HCT116 (cell line): ENCODE measurements around the gene SLX9. TPM values are rescaled to one million over a fixed set of nuclear protein-coding genes. Genes with fewer than 3 reads are reported as not detected.

Experiments used
- ATAC-seq: fragments of 200-7000 bp; cut with Tn5 transposase; 2 replicates; pipeline ENCODE4 v1.9.1; 2020; ENCODE audit warnings: mild to moderate bottlenecking, moderate library complexity
- BruUV-seq: library from RNA; stranded (reverse); fragments of 400-500 nt; replicated peaks from 2 replicates; lab custom pipeline; 2021; lab: Mats Ljungman, UMichigan
- CTCF ChIA-PET: fragments of 300-600 bp; sonication (Branson Sonifier 250); formaldehyde crosslinking; loops from one replicate; lab custom pipeline; 2021; ENCODE audit warnings: antibody characterized with exemption; lab: Charles Lee
- POLR2A ChIA-PET: fragments of 300-600, 350-600 bp; sonication (Branson Sonifier 250); formaldehyde crosslinking; loops from one replicate; lab custom pipeline; 2021; ENCODE audit warnings: antibody characterized with exemption; lab: Charles Lee
- RAD21 ChIA-PET, 2 experiments: fragments of 300-600 bp; sonication (Branson Sonifier 250); formaldehyde crosslinking; loops; one replicate each; lab custom pipeline; 2023; ENCODE audit warnings: low total read pairs in 2 of 2; ENCODE audit not compliant: uncharacterized antibody in 2 of 2, unreplicated experiment in 2 of 2, low non-redundant PET in 1 of 2; lab: Charles Lee
- DNase-seq: peaks from one replicate; pipeline ENCODE4 v3.0.0-alpha.2; 2010; ENCODE audit warnings: low read depth, low spot score
- H2AFZ ChIP-seq: fragments of 200-600 bp; shearing (Covaris generic), sonication (generic); 2 replicates; pipeline ENCODE4 v1.6.1; 2017; ENCODE audit warnings: low read depth, mixed run types, mixed read lengths, antibody characterized with exemption, low read length; ENCODE audit not compliant: poor library complexity, severe bottlenecking
- H3K27ac ChIP-seq: 2 replicates; pipeline ENCODE4 v1.5.1; 2012; ENCODE audit warnings: low read depth, low read length
- H3K27me3 ChIP-seq: fragments of 200-600 bp; sonication (generic); 2 replicates; pipeline ENCODE4 v1.6.1; 2016; ENCODE audit warnings: mixed run types, low read length, mixed read lengths; ENCODE audit not compliant: insufficient read depth
- H3K36me3 ChIP-seq, 2 experiments: fragments of 200-500 bp in 1 of 2; fragments of 200-600 bp in 1 of 2; sonication (Bioruptor generic) in 1 of 2; sonication (generic) in 1 of 2; 2 replicates each; pipeline versions ENCODE4 v1.5.1 to v1.6.1; 2014 to 2016; ENCODE audit warnings: low read length in 2 of 2, inconsistent platforms in 1 of 2, mixed read lengths in 1 of 2, mixed run types in 1 of 2; ENCODE audit not compliant: insufficient read depth in 2 of 2, control insufficient read depth in 1 of 2
- H3K4me1 ChIP-seq, 2 experiments: fragments of 200-600 bp in 1 of 2; sonication (generic) in 1 of 2; 2 replicates each; pipeline versions ENCODE4 v1.5.1 to v1.6.1; 2012 to 2017; ENCODE audit warnings: low read length in 2 of 2, inconsistent platforms in 1 of 2, mild to moderate bottlenecking in 1 of 2, mixed read lengths in 1 of 2, mixed run types in 1 of 2, moderate library complexity in 1 of 2; ENCODE audit not compliant: insufficient read depth in 2 of 2, control insufficient read depth in 1 of 2
- H3K4me2 ChIP-seq: fragments of 200-600 bp; sonication (generic); 2 replicates; pipeline ENCODE4 v1.6.1; 2017; ENCODE audit warnings: mixed run types, low read length, mixed read lengths
- H3K4me3 ChIP-seq, 2 experiments: fragments of 200-600 bp in 1 of 2; sonication (generic) in 1 of 2; replicated peaks in 1 of 2; 2 replicates each; pipeline ENCODE4 v1.5.1; 2011 to 2016; ENCODE audit warnings: low read length in 2 of 2, control low read depth in 1 of 2, low read depth in 1 of 2, mild to moderate bottlenecking in 1 of 2, mixed read lengths in 1 of 2, mixed run types in 1 of 2
- H3K79me2 ChIP-seq: fragments of 200-600 bp; sonication (generic); 2 replicates; pipeline ENCODE4 v1.6.1; 2017; ENCODE audit warnings: mild to moderate bottlenecking, mixed run types, low read length, moderate library complexity, mixed read lengths; ENCODE audit not compliant: insufficient read depth
- H3K9ac ChIP-seq: fragments of 200-600 bp; sonication (generic); 2 replicates; pipeline ENCODE4 v1.6.1; 2016; ENCODE audit warnings: low read length, mixed read lengths
- H3K9me2 ChIP-seq: fragments of 200-600 bp; sonication (generic), shearing (Covaris generic); 2 replicates; pipeline ENCODE4 v1.6.1; 2017; ENCODE audit warnings: mixed run types, mild to moderate bottlenecking, moderate library complexity; ENCODE audit not compliant: insufficient read depth
- H3K9me3 ChIP-seq, 2 experiments: fragments of 200-500 bp in 1 of 2; fragments of 200-600 bp in 1 of 2; sonication (Bioruptor generic) in 1 of 2; sonication (generic) in 1 of 2; 2 replicates each; pipeline ENCODE4 v1.6.1; 2014 to 2017; ENCODE audit warnings: low read length in 2 of 2, mixed read lengths in 2 of 2, inconsistent platforms in 1 of 2, low read depth in 1 of 2, mild to moderate bottlenecking in 1 of 2, mixed run types in 1 of 2, moderate library complexity in 1 of 2; ENCODE audit not compliant: control insufficient read depth in 1 of 2, insufficient read depth in 1 of 2
- H4K20me1 ChIP-seq: fragments of 200-600 bp; sonication (generic), shearing (Covaris generic); 2 replicates; pipeline ENCODE4 v1.6.1; 2017; ENCODE audit warnings: mixed run types, mild to moderate bottlenecking, moderate library complexity; ENCODE audit not compliant: insufficient read depth
- CBX3 ChIP-seq: IDR thresholded peaks from 2 replicates; pipeline ENCODE4 v1.6.1; 2012; ENCODE audit warnings: low read depth
- EGR1 ChIP-seq: IDR thresholded peaks from 2 replicates; pipeline ENCODE4 v1.6.1; 2012; ENCODE audit warnings: low read depth
- ELF1 ChIP-seq: IDR thresholded peaks from 2 replicates; pipeline ENCODE4 v1.6.1; 2012; ENCODE audit warnings: low read depth, borderline replicate concordance
- EZH2phosphoT487 ChIP-seq: fragments of 200-600 bp; IDR thresholded peaks from 2 replicates; pipeline ENCODE4 v1.6.1; 2018; ENCODE audit warnings: antibody characterized with exemption, borderline replicate concordance
- JUND ChIP-seq: IDR thresholded peaks from 2 replicates; pipeline ENCODE4 v1.6.1; 2012
- POLR2A ChIP-seq: IDR thresholded peaks from 2 replicates; pipeline ENCODE4 v1.7.0; 2011; ENCODE audit warnings: borderline replicate concordance; ENCODE audit not compliant: insufficient read depth, insufficient read length; ENCODE audit errors: extremely low read depth
- POLR2AphosphoS5 ChIP-seq: IDR thresholded peaks from 2 replicates; pipeline ENCODE4 v1.6.1; 2011; ENCODE audit warnings: mild to moderate bottlenecking, low read depth, low read length, moderate library complexity
- RAD21 ChIP-seq: IDR thresholded peaks from 2 replicates; pipeline ENCODE4 v1.6.1; 2012; ENCODE audit warnings: low read depth, mild to moderate bottlenecking
- SIN3A ChIP-seq: IDR thresholded peaks from 2 replicates; pipeline ENCODE4 v1.6.1; 2012; ENCODE audit warnings: low read depth
- SP1 ChIP-seq: IDR thresholded peaks from 2 replicates; pipeline ENCODE4 v1.6.1; 2012; ENCODE audit warnings: low read depth
- SRF ChIP-seq: IDR thresholded peaks from 2 replicates; pipeline ENCODE4 v1.6.1; 2012; ENCODE audit warnings: low read depth
- TCF7L2 ChIP-seq: IDR thresholded peaks from 2 replicates; pipeline ENCODE4 v1.7.0; 2011; ENCODE audit warnings: borderline replicate concordance, inconsistent platforms; ENCODE audit not compliant: insufficient read depth, insufficient read length; ENCODE audit errors: extremely low read depth
- ZFX ChIP-seq: fragments of 450-650 bp; IDR thresholded peaks from 2 replicates; pipeline ENCODE4 v1.6.1; 2017
- ZNF274 ChIP-seq: fragments of 200-500 bp; sonication (Bioruptor generic); IDR thresholded peaks from 2 replicates; pipeline ENCODE4 v1.6.1; 2014; ENCODE audit warnings: mild to moderate bottlenecking, low read depth, low read length, inconsistent platforms
- intact Hi-C: fragments of 100-400 bp; cut with micrococcal nuclease; formaldehyde crosslinking; loops from 2 replicates; pipeline ENCODE4 v1.10.0; 2022
- total RNA-seq: library from RNA; stranded (reverse); gene quantifications from one replicate; pipeline ENCODE4 v1.2.1, GENCODE V29; 2021; ENCODE audit not compliant: unreplicated experiment
- TF ChIP-seq, protein P1 (sequence below): IDR thresholded peaks from 2 replicates; pipeline ENCODE4 v1.6.1; 2012
- TF ChIP-seq, protein P2 (sequence below), 3 experiments: fragments of 200-600 bp in 1 of 3; sonication (generic) in 1 of 3; IDR thresholded peaks in 2 of 3; conservative IDR thresholded peaks in 1 of 3; 2 replicates each; pipeline ENCODE4 v1.5.1; 2012 to 2017; ENCODE audit warnings: low read depth in 2 of 3, low read length in 2 of 3, antibody characterized with exemption in 1 of 3, borderline replicate concordance in 1 of 3, control low read depth in 1 of 3, mild to moderate bottlenecking in 1 of 3, mixed read lengths in 1 of 3, mixed run types in 1 of 3, moderate library complexity in 1 of 3; ENCODE audit not compliant: insufficient read depth in 1 of 3
- TF ChIP-seq, protein P3 (sequence below): IDR thresholded peaks from 2 replicates; pipeline ENCODE4 v1.6.1; 2012

Gene SLX9
- total RNA-seq, 1 experiment from 2014 or later: 61.9 TPM

DNA sequence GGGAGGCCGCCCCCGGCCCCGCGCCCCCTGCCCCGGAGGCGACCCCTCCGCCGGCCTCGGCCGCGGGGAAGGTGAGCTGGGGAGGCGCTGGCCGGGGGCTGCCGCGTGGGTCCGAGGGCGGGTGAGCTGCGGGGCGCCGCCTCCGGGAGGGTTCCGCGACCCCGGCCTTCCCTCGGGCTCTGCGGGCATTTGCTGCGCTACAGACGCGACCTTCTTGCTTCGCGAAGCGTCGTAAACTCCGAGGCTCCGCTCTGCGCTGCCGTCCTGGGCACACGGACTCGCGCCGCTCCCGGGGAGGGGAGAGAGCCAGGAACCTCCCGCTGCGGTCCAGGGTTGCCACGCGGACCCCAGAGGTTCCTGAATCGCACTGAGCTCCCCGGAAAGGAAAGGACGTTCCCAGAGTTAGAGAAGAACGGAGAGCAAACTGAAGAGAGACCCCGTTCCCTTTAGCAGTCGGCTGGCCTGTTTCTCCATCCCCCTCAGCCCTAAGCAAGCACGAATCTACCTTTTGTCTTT, 345 bp downstream of the SLX9 start:
- no peaks in the 10 kb centered on the region for H3K9me3 ChIP-seq
- ChIA-PET POLR2A (interaction anchor here (1.2 to 1.5 kb wide), 2 partner anchors 11 to 12 kb away, joined by 3 read pairs; no protein-coding TSS in a partner anchor), RAD21 (no interaction called here), CTCF (no interaction called here)
- ATAC-seq: peak; percentile 52
- peaks cover 52% of the 10 kb centered on the region for H3K79me2 ChIP-seq
- H3K4me3 ChIP-seq: peak overlapping the region; percentile 62 to 93
- no peaks in the 10 kb centered on the region for H3K9me2 ChIP-seq
- no peak for DNase-seq
- peak overlapping the region; percentile 94 for H3K9ac ChIP-seq
- peaks cover 11 to 23% of the 10 kb centered on the region in 2 experiments for H3K4me1 ChIP-seq
- no peak overlapping the region for H2AFZ ChIP-seq
- intact Hi-C loops: no loop called here
- H3K36me3 ChIP-seq: peaks cover 11 to 18% of the 10 kb centered on the region in 2 experiments
- peak overlapping the region; percentile 66 for H3K27ac ChIP-seq
- H3K4me2 ChIP-seq: peak overlapping the region; percentile 82
- 0 out of 2 replicates have a peak, but pooled peaks cover 5% of the 10 kb centered on the region for H4K20me1 ChIP-seq
- BruUV-seq: no TSS peak
- TF ChIP-seq RAD21 (no peak), ZFX (peak; percentile 61; the same call in 1 of the 2 replicates)
- H3K27me3 ChIP-seq: no peaks in the 10 kb centered on the region

DNA sequence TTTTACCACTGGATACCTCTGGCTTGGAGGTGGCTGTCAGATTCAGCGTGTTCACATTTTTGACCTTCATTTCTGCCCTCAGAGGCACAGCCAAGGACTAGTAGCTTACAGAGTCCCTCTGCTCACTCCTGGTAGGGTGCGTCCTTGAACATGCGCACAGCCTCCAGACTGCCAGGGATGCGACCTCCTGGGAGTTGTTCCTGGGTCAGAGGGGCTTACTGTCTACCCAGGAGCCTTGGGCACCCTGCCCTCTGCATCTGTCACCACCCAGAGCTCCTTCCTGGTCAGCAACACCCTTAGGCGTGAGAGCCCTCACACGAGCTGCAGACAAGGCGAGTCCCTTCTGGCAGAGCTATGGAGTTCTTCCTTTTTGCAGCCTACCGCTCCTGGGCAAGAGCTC, 1.7 kb downstream of the SLX9 start:
- no peak for ATAC-seq
- TF ChIP-seq TCF7L2: no peak
- TF ChIP-seq ELF1: no peak
- no peak for TF ChIP-seq EZH2phosphoT487
- no peak for TF ChIP-seq ZFX
- TF ChIP-seq POLR2A: no peak
- TF ChIP-seq POLR2AphosphoS5: no peak
- TF ChIP-seq, protein P1, sequence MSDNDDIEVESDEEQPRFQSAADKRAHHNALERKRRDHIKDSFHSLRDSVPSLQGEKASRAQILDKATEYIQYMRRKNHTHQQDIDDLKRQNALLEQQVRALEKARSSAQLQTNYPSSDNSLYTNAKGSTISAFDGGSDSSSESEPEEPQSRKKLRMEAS: no peak
- no peak for TF ChIP-seq CBX3
- TF ChIP-seq EGR1: no peak
- TF ChIP-seq, protein P2, sequence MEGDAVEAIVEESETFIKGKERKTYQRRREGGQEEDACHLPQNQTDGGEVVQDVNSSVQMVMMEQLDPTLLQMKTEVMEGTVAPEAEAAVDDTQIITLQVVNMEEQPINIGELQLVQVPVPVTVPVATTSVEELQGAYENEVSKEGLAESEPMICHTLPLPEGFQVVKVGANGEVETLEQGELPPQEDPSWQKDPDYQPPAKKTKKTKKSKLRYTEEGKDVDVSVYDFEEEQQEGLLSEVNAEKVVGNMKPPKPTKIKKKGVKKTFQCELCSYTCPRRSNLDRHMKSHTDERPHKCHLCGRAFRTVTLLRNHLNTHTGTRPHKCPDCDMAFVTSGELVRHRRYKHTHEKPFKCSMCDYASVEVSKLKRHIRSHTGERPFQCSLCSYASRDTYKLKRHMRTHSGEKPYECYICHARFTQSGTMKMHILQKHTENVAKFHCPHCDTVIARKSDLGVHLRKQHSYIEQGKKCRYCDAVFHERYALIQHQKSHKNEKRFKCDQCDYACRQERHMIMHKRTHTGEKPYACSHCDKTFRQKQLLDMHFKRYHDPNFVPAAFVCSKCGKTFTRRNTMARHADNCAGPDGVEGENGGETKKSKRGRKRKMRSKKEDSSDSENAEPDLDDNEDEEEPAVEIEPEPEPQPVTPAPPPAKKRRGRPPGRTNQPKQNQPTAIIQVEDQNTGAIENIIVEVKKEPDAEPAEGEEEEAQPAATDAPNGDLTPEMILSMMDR (IDR thresholded peaks at IDR 0.05 in 2 of 3, conservative IDR thresholded peaks at IDR 0.05 in 1 of 3; ENCODE audit: borderline replicate concordance in 1 of 3, insufficient read depth in 1 of 3, low read depth in 2 of 3, low read length in 2 of 3): no peak
- TF ChIP-seq SP1: no peak
- TF ChIP-seq JUND: no peak
- no peak for TF ChIP-seq SRF
- no peak for TF ChIP-seq ZNF274
- no peak for TF ChIP-seq SIN3A
- TF ChIP-seq, protein P3, sequence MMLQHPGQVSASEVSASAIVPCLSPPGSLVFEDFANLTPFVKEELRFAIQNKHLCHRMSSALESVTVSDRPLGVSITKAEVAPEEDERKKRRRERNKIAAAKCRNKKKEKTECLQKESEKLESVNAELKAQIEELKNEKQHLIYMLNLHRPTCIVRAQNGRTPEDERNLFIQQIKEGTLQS: no peak

More for the DNA sequence above, 1.7 kb downstream of the SLX9 start:
- RAD21 ChIA-PET: no interaction called here
- no peak overlapping the region for H3K27ac ChIP-seq
- H3K79me2 ChIP-seq: peaks cover 66% of the 10 kb centered on the region
- H3K9me2 ChIP-seq: no peaks in the 10 kb centered on the region
- 0 out of 2 replicates have a peak, but pooled peaks cover 5% of the 10 kb centered on the region for H4K20me1 ChIP-seq
- H2AFZ ChIP-seq: no peak overlapping the region
- POLR2A ChIA-PET: interaction anchor here (1.5 kb wide), 1 partner anchor 13 kb away, joined by 3 read pairs; no protein-coding TSS in a partner anchor
- H3K9ac ChIP-seq: peak overlapping the region; percentile 94; the same call in 1 of the 2 replicates
- intact Hi-C loops: no loop called here
- CTCF ChIA-PET: interaction anchor here (0.6 to 0.8 kb wide), 2 partner anchors 187 to 197 kb away, joined by 3 read pairs; no protein-coding TSS in a partner anchor
- H3K27me3 ChIP-seq: no peaks in the 10 kb centered on the region
- H3K4me1 ChIP-seq: peaks cover 11 to 23% of the 10 kb centered on the region in 2 experiments
- peak overlapping the region; percentile 62 to 93 for H3K4me3 ChIP-seq
- H3K36me3 ChIP-seq: peaks cover 11 to 22% of the 10 kb centered on the region in 2 experiments
- peak overlapping the region; percentile 82 for H3K4me2 ChIP-seq
- no TSS peak for BruUV-seq
- no peak for DNase-seq
- H3K9me3 ChIP-seq: no peaks in the 10 kb centered on the region
